Tongue (tissue), 2 donors: Measurements from ENCODE around the gene ABCA2. TPM values are rescaled to one million over a fixed set of nuclear protein-coding genes. Genes with fewer than 3 reads are reported as not detected.
"Not testable (repeated sequence)": the region's sequence is repeated elsewhere in the genome, so short reads cannot be mapped to it uniquely, and the experiment has no call there.

Source experiments
- DNase-seq: peaks from one replicate; pipeline ENCODE4 v3.0.0-alpha.2; 2015
- total RNA-seq: library from RNA; depleted of rRNA; stranded (reverse); fragments of >200 nt; gene quantifications from one replicate; pipeline ENCODE4 v1.2.3, GENCODE V29; 2014

The ABCA2 gene
- total RNA-seq, 1 donor from 2014 or later: 16.6 TPM

- no peak for DNase-seq
Measured at GRCh38 chr9:137044502-137045177, 16.6 kb upstream of the ABCA2 start.

GRCh38 chr9:137044037-137044436 is 16.0 kb upstream of the ABCA2 start:
- no peak for DNase-seq

GRCh38 chr9:137042751-137043727 is 15.0 kb upstream of the ABCA2 start:
- DNase-seq: no peak

DNA sequence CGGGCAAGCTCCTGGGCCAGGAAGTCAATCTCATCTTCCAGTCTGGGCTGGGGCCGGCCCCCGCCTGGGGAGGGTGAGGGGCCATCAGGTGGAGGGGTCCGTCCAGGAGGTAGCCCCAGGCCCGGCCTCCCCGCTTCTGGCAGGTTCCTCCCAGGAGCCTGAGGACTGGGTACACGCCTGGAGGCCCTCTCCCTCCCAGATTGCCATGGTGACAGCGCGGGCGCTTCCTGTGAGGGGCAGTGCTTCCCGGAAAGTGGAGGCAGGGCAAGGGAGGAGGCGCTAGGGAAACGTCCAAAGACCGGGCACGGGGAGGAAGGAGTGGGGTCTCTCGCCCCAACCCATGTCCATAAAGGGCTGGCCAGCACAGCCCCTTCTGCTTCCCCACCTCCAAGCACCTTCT is 13.1 kb upstream of the ABCA2 start:
- DNase-seq: no peak

DNA sequence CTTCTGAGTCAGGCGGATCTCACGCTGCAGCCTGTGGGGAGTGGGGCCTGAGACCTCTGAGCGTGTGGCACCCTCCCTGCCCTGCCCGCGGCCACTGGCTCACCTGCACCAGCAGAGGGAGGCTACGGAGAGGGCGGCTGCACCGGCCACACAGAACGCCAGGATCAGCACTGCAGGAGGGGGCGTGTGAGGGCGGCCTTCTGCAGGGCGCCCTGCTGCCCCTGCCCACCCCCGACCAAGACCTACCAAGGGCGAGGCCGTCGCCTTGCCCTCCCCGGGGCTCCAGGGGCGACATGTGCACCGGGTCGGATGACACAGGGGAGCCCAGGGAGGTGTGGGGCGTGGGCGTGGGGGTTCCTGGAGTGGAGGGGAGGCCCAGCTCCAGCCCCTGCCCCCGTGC is 12.5 kb upstream of the ABCA2 start:
- no peak for DNase-seq

- DNase-seq: no peak
Measured at GRCh38 chr9:137039611-137040366, 11.8 kb upstream of the ABCA2 start.

DNA sequence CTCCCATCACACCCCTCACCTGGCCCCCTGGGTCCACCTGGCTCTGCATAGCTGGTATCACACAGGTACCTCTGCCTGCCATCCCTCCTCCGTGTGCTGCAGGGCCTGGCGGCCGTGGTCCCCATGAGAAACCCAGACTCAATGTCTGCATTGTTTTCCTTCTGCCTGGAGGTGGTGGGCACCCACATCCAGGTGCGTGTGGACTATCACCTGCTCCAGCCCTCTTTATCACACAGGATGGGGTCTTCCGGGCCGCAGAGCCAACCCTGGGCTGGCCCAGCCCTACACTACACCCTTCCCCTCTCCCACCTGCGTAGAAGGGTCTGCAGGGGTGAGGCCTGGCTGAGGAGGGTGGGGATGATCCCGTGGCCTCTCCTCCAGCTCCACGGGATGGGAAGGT is 10.9 kb upstream of the ABCA2 start:
- no peak for DNase-seq

GRCh38 chr9:137037483-137037882 is 9.4 kb upstream of the ABCA2 start:
- no peak for DNase-seq

- DNase-seq: no peak
Measured at GRCh38 chr9:137037035-137037434, 9.0 kb upstream of the ABCA2 start.

- no peak for DNase-seq
Measured at GRCh38 chr9:137035937-137036336, 7.9 kb upstream of the ABCA2 start.

DNA sequence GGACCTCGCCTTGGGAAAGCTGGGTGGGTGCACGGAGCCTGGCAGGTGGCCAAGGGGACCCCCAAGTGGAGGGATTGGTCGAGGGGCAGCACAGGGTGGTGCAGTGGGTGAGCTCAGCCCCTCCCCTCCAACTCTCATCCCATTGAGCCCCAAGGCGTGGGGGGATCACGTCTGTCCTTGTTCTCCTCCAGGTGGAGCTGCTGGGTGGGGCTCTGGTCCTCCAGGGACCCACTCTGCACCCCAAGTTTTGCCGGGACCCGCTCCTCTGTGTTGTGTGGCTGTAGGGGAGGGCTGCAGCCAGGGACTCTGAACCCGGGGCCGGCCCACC is 7.4 kb upstream of the ABCA2 start:
- DNase-seq: no peak

GRCh38 chr9:137034709-137035506 is 6.9 kb upstream of the ABCA2 start:
- DNase-seq: peak; percentile 94

DNA sequence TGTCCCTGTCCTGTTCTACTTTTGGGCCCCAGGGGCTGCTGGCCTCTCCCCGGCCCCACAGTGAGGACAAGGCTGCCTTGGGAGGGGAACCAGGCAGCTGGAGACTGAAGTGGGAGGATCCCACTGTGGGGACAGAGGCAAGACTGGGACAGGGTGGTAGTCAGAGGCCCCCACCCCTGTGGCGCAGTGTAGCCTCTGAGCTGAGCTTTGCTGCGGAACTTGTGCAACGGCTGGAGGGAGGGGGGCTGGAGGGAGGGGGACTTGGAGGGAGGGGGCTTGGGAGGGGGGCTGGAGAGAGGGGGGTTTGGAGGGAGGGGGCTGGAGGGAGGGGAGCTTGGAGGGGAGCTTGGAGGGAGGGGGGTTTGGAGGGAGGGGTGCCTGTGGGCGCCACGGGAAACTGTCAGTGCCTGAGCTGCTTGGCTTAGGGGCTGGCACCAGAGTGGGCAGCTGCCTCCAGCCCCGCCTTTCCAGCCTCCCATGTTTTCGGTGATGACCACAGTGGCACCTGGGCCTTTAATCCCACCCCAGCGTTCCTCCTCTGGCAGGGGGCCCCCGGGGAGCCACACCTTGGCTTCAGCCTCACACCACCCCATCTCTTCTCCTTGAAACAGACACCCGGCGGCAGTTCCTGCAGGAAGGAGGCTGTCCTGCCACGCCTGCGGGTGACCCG is 6.1 kb upstream of the ABCA2 start:
- no peak for DNase-seq

GRCh38 chr9:137033481-137033880 is 5.4 kb upstream of the ABCA2 start:
- not testable (repeated sequence) for DNase-seq

DNA sequence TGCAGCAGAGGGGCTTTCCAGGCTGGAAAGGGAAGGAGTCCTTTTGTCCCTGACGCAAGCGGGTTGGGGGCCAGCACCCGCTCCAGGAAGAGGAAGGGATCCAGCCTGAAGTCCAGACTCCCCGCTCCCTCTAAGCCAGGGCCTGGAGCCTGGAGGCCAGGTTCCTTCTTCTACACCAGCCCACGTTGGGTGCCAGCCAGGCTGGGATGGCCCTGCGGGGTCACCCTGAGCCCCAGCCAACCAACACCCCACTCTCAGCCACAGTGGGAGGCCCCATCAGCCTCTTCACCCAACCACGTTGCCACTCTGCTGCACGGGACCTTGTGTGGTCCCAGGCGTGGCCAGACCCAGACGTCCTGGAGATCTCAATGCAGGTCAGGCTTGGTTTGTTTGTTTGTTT is 4.8 kb upstream of the ABCA2 start:
- DNase-seq: no peak

DNA sequence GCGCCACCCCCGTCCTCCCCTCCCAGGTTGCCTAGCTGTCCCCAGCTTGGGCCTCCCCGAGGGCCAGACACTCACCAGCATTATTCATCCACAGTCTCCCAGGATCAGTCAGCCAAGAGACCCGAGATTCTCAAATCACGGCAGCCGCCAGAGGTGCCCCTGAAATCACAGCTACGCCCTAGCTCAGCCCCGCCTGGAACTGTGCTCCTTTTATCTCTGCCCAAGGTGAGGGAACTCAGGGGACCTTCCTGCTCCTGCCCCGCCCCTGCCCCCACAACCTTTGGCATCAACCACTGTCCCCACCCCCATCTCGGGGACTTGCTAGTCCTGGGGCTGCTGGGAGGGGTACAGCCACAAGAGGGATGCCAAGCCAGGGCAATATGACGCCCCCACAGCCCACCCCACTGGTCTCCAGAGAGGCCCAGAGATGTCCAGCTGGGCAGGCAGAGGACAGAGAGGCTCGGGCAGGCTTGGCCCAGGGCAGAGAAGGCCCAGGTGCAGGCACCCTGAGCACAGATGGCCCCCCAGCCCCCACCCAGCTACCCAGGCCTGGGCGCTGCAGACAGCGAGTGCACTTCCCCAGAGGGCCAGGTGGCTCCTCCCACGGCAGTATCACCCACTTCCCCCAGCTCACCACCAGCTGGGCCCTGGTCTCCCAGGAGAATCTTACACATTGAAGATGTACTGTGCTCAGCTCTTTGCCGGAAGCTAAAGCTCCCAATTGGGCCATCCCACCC is 4.0 kb upstream of the ABCA2 start, which contains the start of gene FUT7:
Gene FUT7 (minus strand): TSS at position 185 of the 737 bp plus-strand sequence. CDS start 97 bp downstream, at position 88.
- DNase-seq: no peak

DNA sequence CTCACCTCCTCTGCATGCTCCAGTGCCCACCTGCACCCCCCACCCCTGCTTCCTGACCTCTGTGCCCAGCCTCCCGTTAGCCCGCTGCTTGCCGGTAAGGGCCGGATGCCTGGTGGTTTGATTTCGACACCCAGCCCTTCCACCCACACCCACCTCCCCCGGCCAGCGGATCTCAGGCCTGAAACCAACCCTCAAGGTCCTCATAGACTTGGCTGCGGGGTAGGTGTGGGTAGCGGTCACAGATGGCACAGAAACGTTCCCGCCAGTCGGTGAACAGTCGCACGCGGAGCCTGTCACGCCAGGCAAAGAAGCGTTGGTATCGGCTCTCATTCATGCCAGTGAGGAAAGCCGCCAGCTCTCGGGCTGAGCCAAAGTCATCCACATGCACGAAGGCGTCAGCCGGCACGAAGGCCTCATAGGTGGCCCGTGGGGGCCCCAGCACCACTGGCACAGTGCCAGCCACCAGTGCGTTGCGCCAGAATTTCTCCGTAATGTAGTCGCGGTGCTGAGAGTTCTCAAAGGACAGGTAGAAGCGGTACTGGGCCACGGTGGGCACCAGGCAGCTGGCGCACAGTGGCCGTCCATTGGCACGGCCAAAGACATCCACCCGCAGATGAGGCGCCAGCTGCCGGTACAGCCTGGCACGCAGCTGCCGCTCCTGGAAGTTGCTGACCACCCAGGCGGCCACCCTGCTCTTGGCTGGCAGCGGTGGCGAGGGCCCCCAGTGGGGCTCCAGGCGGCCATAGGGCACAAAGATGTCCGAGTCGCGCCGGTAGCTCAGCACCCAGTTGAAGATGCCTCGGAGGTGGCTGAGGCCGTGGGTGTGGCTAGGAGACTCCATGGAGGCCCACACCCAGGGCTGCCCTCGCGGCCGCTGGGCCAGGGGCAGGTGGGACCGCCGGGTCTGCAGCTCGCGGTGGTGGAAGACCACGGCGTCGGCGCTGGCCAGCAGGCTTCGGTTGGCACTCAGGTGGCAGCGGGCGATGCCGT is 2.8 kb upstream of the ABCA2 start:
- DNase-seq: no peak

DNA sequence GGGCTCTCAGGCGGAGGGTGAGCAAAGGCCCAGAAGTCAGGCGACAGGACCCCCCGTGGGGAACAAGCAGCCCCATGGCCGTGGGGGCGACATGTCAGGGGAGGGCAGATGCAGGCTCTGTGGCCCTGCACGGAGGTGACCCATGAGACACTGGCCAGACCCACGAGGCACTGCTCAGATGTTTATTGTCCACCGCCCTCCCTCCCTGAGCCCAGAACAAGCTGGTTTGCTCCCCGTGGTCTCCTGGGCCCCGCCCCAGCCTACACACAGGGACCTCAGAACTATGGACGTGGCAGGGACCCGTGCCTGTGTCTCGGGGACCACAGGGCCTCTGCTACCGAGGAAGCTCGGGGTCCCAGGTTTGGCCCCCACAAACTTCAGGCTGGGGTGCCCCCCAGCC is 2.0 kb upstream of the ABCA2 start:
- DNase-seq: no peak
